SK-N-SH treated with all-trans-retinoic acid at 6 μM for 48 hours (cell line): ENCODE results near the gene IL1R2.

ENCODE experiments used
- ATAC-seq: fragments of 200-7000 bp; cut with Tn5 transposase; 3 replicates; pipeline ENCODE4 v1.9.1; 2020; ENCODE audit warnings: mild to moderate bottlenecking, moderate library complexity
- CSDC2 ChIP-seq: fragments of 250-450 bp; sonication (Bioruptor Pico); IDR thresholded peaks from 2 replicates; pipeline ENCODE4 v1.5.0; 2020; ENCODE audit warnings: mild to moderate bottlenecking, moderate library complexity
- GLIS3 ChIP-seq: fragments of 250-450 bp; sonication (Bioruptor Pico); IDR thresholded peaks from 2 replicates; pipeline ENCODE4 v1.5.0; 2020; ENCODE audit warnings: mild to moderate bottlenecking, moderate library complexity
- ISL1 ChIP-seq: fragments of 250-450 bp; sonication (Bioruptor Pico); IDR thresholded peaks from 2 replicates; pipeline ENCODE4 v2.1.2; 2022; ENCODE audit warnings: mild to moderate bottlenecking, moderate library complexity
- PPARA ChIP-seq: fragments of 250-450 bp; sonication (Bioruptor Pico); IDR thresholded peaks from 2 replicates; pipeline ENCODE4 v1.5.0; 2020; ENCODE audit warnings: mild to moderate bottlenecking, borderline replicate concordance
- RARB ChIP-seq: fragments of 250-450 bp; sonication (Bioruptor Pico); IDR thresholded peaks from 2 replicates; pipeline ENCODE4 v1.8.0; 2021; ENCODE audit warnings: mild to moderate bottlenecking, moderate library complexity
- ZC3H10 ChIP-seq: fragments of 250-450 bp; sonication (Bioruptor Pico); IDR thresholded peaks from 2 replicates; pipeline ENCODE4 v1.5.1; 2021; ENCODE audit warnings: mild to moderate bottlenecking, moderate library complexity
- ZFP3 ChIP-seq: fragments of 250-450 bp; sonication (Bioruptor Pico); IDR thresholded peaks from 2 replicates; pipeline ENCODE4 v1.5.0; 2020; ENCODE audit warnings: mild to moderate bottlenecking, moderate library complexity
- ZNF565 ChIP-seq: fragments of 450-650 bp; formaldehyde crosslinking; conservative IDR thresholded peaks from 2 replicates; pipeline ENCODE4 v1.5.0; 2020; ENCODE audit warnings: low read depth, mild to moderate bottlenecking, moderate library complexity
- TF ChIP-seq, protein P1 (sequence below): fragments of 250-450 bp; sonication (Bioruptor Pico); IDR thresholded peaks from 2 replicates; pipeline ENCODE4 v1.5.0; 2020; ENCODE audit warnings: mild to moderate bottlenecking, moderate library complexity
- TF ChIP-seq, protein P2 (sequence below): fragments of 250-450 bp; sonication (Bioruptor Pico); IDR thresholded peaks from 2 replicates; pipeline ENCODE4 v1.8.0; 2021; ENCODE audit warnings: low read depth, mild to moderate bottlenecking, moderate library complexity, borderline replicate concordance
- TF ChIP-seq, protein P3 (sequence below): fragments of 250-450 bp; sonication (Bioruptor Pico); IDR thresholded peaks from 2 replicates; pipeline ENCODE4 v1.8.0; 2020; ENCODE audit warnings: mild to moderate bottlenecking, moderate library complexity, borderline replicate concordance
- TF ChIP-seq, protein P4 (sequence below): fragments of 250-450 bp; sonication (Bioruptor Pico); IDR thresholded peaks from 2 replicates; pipeline ENCODE4 v1.5.1; 2021; ENCODE audit warnings: mild to moderate bottlenecking, moderate library complexity

The IL1R2 gene

DNA sequence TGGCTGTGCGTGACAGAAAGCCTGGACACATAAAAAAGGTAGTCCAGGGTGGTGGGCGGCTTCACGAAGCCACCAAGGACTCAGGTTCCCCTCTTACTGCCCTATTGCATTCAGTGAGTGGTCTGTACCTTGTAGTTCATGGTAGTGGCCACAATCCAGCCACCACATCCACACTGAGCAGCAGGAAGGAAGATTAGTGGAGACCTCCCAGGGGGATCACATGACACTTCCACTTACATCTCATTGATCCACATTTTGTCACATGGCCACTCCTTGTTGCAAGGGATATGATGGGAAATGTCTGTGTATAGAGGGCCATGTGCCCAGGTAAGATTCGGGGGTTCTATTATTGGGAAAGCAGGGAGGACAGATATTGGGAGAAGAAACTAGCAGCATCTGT lies 13.7 kb downstream of the IL1R2 start (continued):
- TF ChIP-seq, protein P1, sequence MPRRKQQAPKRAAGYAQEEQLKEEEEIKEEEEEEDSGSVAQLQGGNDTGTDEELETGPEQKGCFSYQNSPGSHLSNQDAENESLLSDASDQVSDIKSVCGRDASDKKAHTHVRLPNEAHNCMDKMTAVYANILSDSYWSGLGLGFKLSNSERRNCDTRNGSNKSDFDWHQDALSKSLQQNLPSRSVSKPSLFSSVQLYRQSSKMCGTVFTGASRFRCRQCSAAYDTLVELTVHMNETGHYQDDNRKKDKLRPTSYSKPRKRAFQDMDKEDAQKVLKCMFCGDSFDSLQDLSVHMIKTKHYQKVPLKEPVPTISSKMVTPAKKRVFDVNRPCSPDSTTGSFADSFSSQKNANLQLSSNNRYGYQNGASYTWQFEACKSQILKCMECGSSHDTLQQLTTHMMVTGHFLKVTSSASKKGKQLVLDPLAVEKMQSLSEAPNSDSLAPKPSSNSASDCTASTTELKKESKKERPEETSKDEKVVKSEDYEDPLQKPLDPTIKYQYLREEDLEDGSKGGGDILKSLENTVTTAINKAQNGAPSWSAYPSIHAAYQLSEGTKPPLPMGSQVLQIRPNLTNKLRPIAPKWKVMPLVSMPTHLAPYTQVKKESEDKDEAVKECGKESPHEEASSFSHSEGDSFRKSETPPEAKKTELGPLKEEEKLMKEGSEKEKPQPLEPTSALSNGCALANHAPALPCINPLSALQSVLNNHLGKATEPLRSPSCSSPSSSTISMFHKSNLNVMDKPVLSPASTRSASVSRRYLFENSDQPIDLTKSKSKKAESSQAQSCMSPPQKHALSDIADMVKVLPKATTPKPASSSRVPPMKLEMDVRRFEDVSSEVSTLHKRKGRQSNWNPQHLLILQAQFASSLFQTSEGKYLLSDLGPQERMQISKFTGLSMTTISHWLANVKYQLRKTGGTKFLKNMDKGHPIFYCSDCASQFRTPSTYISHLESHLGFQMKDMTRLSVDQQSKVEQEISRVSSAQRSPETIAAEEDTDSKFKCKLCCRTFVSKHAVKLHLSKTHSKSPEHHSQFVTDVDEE (CRISPR knock-in tag): no peak
- TF ChIP-seq, all 23 proteins: peak for 0

DNA sequence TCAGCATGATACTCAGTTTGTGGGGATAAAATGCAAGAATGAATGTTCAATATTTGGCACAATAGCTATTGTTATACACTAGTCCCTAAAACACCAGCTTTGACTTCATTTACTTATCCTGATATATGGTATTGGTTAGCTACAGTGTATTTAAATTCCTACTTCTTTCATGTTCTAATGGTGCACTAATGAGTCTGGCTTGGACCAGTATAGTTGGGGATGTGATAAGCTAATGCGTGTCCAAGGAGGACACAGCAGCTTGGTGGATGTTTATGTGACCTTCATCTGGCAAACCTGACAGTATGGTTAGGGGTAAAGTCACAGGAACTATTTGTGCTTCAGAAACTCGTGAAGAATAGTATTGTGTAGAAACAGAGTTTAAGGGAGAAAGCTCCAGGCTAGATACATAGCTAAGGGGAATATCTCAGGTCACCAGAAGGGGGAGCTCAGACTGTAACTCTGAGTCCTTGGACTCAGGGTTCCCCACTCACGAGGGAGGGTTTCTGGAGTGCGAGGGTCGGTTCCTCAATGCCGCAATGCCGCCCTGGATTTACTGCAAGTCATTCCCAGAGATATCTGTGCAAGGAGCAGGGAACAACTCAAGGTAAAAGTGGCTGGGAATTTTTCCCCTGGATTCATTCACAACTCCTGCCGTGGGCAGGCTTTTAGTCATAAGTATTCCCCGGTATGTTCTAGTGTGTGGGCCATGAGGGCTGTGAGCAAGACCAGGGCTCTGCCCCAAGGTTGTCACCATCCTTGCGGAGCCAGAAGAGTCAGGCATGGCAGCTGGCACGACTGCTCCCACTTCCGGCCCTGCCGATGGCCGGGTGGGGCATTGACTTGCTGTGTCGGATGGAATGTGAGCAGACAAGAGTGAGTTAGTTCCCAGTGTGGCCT lies 14.5 kb downstream of the IL1R2 start:
- ATAC-seq: peak; percentile 98
- TF ChIP-seq, protein P2, sequence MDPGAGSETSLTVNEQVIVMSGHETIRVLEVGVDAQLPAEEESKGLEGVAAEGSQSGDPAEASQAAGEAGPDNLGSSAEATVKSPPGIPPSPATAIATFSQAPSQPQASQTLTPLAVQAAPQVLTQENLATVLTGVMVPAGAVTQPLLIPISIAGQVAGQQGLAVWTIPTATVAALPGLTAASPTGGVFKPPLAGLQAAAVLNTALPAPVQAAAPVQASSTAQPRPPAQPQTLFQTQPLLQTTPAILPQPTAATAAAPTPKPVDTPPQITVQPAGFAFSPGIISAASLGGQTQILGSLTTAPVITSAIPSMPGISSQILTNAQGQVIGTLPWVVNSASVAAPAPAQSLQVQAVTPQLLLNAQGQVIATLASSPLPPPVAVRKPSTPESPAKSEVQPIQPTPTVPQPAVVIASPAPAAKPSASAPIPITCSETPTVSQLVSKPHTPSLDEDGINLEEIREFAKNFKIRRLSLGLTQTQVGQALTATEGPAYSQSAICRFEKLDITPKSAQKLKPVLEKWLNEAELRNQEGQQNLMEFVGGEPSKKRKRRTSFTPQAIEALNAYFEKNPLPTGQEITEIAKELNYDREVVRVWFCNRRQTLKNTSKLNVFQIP: no peak
- no peak for TF ChIP-seq ZC3H10
- TF ChIP-seq, protein P1 (CRISPR knock-in tag): no peak
- TF ChIP-seq GLIS3 (CRISPR knock-in tag): no peak
- TF ChIP-seq ISL1 (CRISPR knock-in tag): no peak
- TF ChIP-seq, protein P3, sequence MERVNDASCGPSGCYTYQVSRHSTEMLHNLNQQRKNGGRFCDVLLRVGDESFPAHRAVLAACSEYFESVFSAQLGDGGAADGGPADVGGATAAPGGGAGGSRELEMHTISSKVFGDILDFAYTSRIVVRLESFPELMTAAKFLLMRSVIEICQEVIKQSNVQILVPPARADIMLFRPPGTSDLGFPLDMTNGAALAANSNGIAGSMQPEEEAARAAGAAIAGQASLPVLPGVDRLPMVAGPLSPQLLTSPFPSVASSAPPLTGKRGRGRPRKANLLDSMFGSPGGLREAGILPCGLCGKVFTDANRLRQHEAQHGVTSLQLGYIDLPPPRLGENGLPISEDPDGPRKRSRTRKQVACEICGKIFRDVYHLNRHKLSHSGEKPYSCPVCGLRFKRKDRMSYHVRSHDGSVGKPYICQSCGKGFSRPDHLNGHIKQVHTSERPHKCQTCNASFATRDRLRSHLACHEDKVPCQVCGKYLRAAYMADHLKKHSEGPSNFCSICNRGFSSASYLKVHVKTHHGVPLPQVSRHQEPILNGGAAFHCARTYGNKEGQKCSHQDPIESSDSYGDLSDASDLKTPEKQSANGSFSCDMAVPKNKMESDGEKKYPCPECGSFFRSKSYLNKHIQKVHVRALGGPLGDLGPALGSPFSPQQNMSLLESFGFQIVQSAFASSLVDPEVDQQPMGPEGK (CRISPR knock-in tag): no peak

DNA sequence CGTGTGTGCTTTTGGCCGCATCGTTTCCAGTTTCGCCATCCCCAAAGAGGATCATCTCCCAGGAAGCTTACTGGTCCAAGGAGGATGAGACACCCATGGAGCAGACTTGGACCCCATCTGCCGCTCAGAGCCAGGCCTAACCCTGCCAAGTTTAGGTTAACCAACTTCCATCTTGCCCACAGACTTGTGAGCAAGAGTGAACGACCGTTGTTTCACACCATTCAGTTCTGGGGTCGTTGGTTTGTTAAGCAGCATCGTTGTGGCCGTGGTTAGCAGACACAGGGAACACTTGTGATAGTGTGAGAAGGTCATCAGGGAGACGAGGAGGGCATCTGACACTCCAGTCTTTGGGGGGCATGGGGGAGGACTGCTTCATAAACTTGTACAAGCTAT lies 15.1 kb downstream of the IL1R2 start:
- ATAC-seq: no peak
- TF ChIP-seq, protein P1 (CRISPR knock-in tag): no peak
- TF ChIP-seq ZFP3 (CRISPR knock-in tag) (no peak), CSDC2 (CRISPR knock-in tag) (no peak), ZNF565 (CRISPR knock-in tag) (no peak), RARB (CRISPR knock-in tag) (no peak), PPARA (CRISPR knock-in tag) (no peak)
- TF ChIP-seq, protein P4, sequence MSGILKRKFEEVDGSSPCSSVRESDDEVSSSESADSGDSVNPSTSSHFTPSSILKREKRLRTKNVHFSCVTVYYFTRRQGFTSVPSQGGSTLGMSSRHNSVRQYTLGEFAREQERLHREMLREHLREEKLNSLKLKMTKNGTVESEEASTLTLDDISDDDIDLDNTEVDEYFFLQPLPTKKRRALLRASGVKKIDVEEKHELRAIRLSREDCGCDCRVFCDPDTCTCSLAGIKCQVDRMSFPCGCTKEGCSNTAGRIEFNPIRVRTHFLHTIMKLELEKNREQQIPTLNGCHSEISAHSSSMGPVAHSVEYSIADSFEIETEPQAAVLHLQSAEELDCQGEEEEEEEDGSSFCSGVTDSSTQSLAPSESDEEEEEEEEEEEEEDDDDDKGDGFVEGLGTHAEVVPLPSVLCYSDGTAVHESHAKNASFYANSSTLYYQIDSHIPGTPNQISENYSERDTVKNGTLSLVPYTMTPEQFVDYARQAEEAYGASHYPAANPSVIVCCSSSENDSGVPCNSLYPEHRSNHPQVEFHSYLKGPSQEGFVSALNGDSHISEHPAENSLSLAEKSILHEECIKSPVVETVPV: no peak
- TF ChIP-seq, all 23 proteins: peak for 0
